ENCODE data around the gene NOB1. TPM values are rescaled to one million over a fixed set of nuclear protein-coding genes. Genes with fewer than 3 reads are reported as not detected.
A peak's percentile ranks its signal among the peaks of the same experiment; 100 is the strongest.

NOB1 gene
- total and polyA plus RNA-seq, 2 of the 4 experiments (the other 2 are of a cell fraction): 47.0 to 58.1 TPM

GRCh38 chr16:69724981-69725479 is 29.7 kb downstream of the NOB1 start:
- H3K36me3 ChIP-seq (ENCODE audit: control insufficient read depth, insufficient read depth, low read length): peaks cover 7% of the 10 kb centered on the region
- H4K8ac ChIP-seq (ENCODE audit: low read depth in 2 of 2, low read length in 2 of 2): peak overlapping the region; percentile 8 to 86; a peak in 2 of 4 replicates
- intact Hi-C loops (cut with micrococcal nuclease): no loop called here
- H3K4me1 ChIP-seq (ENCODE audit: control insufficient read depth, insufficient read depth, low read length): peaks cover 8% of the 10 kb centered on the region; the same call in 1 of the 2 replicates
- in situ Hi-C loops (cut with MboI; ENCODE audit: low sequenced_read_pairs): no loop called here
- no peak for ATAC-seq (ENCODE audit: low read depth)
- H3K4ac ChIP-seq (ENCODE audit: low read depth, low read length): peak overlapping the region; percentile 62
- peak overlapping the region; percentile 88 for H3K14ac ChIP-seq (replicated peaks; ENCODE audit: low read depth, low read length)
- peak overlapping the region; percentile 65; the same call in 1 of the 3 replicates for H2BK15ac ChIP-seq (ENCODE audit: low read depth, low read length)
- H4K20me1 ChIP-seq (ENCODE audit: insufficient read depth, low read length): peaks cover 34% of the 10 kb centered on the region; the same call in 1 of the 2 replicates
- no TSS peak for BruUV-seq (replicated peaks)
- H3K27ac ChIP-seq (ENCODE audit: insufficient read depth, low read length): peak overlapping the region; percentile 31; the same call in 1 of the 2 replicates
- CTCF ChIA-PET: interaction anchor here (1.2 kb wide), 1 partner anchor 29 kb away, joined by 3 read pairs; the partner anchor contains the start of gene NOB1
- no peak for DNase-seq
- H3K23ac ChIP-seq (ENCODE audit: low read depth, low read length): peak overlapping the region; percentile 40
- H2BK20ac ChIP-seq (ENCODE audit: low read depth, low read length): peak overlapping the region; percentile 11; the same call in 1 of the 2 replicates
- H3K9me3 ChIP-seq (ENCODE audit: control insufficient read depth, insufficient read depth, low read length): no peaks in the 10 kb centered on the region
- peak overlapping the region; percentile 27; the same call in 1 of the 2 replicates for H2BK120ac ChIP-seq (ENCODE audit: low read depth, low read length)
- dilution Hi-C loops (cut with HindIII; ENCODE audit: low sequenced_read_pairs, unreplicated experiment): no loop called here
- no peak overlapping the region for H3K18ac ChIP-seq (ENCODE audit: low read depth, low read length)
- TF ChIP-seq SMC3 (IDR thresholded peaks at IDR 0.05; ENCODE audit: low read depth, low read length) (no peak), NFE2L2 (IDR thresholded peaks at IDR 0.05; ENCODE audit: low read depth, low read length) (no peak), CTCF (conservative IDR thresholded peaks at IDR 0.05; ENCODE audit: low read depth, low read length) (no peak), RAD21 (IDR thresholded peaks at IDR 0.05; ENCODE audit: low read length) (no peak), MXI1 (IDR thresholded peaks at IDR 0.05; ENCODE audit: borderline replicate concordance, low read depth, low read length) (0 out of 2 replicates have a peak, but pooled peaks have one; percentile 12)
- H3K4me2 ChIP-seq (ENCODE audit: low read depth, low read length): peak overlapping the region; percentile 52
- no peaks in the 10 kb centered on the region for H3K27me3 ChIP-seq (ENCODE audit: control insufficient read depth, insufficient read depth, low read length)
- H2AK9ac ChIP-seq (replicated peaks; ENCODE audit: low read depth, low read length, poor library complexity): no peak overlapping the region
- no peak overlapping the region for H2AFZ ChIP-seq (replicated peaks; ENCODE audit: low read length, poor library complexity)
- H3K9ac ChIP-seq (ENCODE audit: low read depth, low read length): peak overlapping the region; percentile 4; the same call in 1 of the 2 replicates
- H2AK5ac ChIP-seq (ENCODE audit: low read depth, low read length): peak overlapping the region; percentile 89
- H3K4me3 ChIP-seq (ENCODE audit: insufficient read depth, low read depth, low read length): peak overlapping the region; percentile 58
- POLR2A ChIA-PET (ENCODE audit: unreplicated experiment): no interaction called here
- 0 out of 2 replicates have a peak, but pooled peaks cover 8% of the 10 kb centered on the region for H3K9me1 ChIP-seq (ENCODE audit: insufficient read depth, low read length)
- H3K79me1 ChIP-seq (ENCODE audit: low read depth in 1 of 2, low read length in 2 of 2): peaks cover 30 to 78% of the 10 kb centered on the region in 2 experiments
- H4K91ac ChIP-seq (ENCODE audit: insufficient read depth, low read depth, low read length): no peak overlapping the region
- H2BK5ac ChIP-seq (ENCODE audit: low read depth, low read length, poor library complexity, severe bottlenecking): peak overlapping the region; percentile 25
- H3K56ac ChIP-seq (ENCODE audit: extremely low read depth, insufficient read depth, low read length): no peak overlapping the region
- peak overlapping the region; percentile 0; the same call in 1 of the 2 replicates for H4K5ac ChIP-seq (ENCODE audit: low read depth, low read length)
- WGBS, 2 experiments (ENCODE audit: extremely low coverage in 2 of 2, insufficient read length in 1 of 2): 100% methylated on average over 1 of the region's 6 CpGs; no CpG with 5 or more reads in 1 of the 2 experiments

Data from IMR-90 (cell line).